Activated effector memory CD4-positive, alpha-beta T cell treated with anti-CD3 and anti-CD28 coated beads, Interleukin-2, amount 50 U/mL, for 16 hours (primary cell): ENCODE data around the gene LRRC17.
"Not testable (repeated sequence)": the region's sequence is repeated elsewhere in the genome, so short reads cannot be mapped to it uniquely, and the experiment has no call there.

Experiments used
- DNase-seq: peaks from one replicate; pipeline ENCODE4 v3.0.0-alpha.2; 2020

The LRRC17 gene

DNA sequence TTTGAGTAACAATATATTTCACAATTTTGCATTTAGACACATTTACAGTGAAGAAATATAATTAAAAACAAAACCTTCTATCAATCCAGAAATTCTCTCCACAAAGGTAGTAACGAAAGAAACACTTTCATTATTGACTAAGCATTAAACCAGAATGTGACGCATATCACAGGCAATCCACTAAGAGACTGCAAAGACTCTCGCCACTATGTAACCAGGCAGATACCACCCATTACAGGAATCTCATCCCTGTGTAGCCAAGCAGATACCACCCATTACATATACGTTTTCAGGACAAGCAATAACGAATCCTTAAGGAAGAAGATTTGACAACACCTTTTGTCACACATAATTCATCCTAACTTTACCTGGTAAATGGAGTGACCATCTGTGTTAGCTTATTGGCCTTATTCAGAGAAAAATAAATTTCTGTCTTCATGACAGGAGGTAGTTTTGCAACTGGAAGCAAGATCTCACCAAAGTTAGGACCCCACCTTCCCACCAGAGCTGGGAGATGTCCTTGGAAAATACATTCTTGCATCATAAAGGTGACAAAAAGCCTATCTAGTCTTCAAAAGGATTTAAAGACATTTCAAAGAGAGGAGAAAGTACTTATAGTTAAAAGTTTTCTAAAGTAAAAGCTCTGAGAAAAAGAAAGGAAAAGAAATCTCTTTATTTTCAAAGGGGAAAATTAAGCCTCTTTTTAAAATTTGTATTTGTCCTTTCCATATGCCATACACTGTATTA, 30.8 kb downstream of the LRRC17 start:
- no peak for DNase-seq

DNA sequence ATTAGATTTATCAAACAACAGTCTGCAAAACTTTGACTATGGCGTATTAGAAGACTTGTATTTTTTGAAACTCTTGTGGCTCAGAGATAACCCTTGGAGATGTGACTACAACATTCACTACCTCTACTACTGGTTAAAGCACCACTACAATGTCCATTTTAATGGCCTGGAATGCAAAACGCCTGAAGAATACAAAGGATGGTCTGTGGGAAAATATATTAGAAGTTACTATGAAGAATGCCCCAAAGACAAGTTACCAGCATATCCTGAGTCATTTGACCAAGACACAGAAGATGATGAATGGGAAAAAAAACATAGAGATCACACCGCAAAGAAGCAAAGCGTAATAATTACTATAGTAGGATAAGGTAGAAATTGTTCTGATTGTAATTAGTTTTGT, 31.4 kb downstream of the LRRC17 start:
- no peak for DNase-seq

DNA sequence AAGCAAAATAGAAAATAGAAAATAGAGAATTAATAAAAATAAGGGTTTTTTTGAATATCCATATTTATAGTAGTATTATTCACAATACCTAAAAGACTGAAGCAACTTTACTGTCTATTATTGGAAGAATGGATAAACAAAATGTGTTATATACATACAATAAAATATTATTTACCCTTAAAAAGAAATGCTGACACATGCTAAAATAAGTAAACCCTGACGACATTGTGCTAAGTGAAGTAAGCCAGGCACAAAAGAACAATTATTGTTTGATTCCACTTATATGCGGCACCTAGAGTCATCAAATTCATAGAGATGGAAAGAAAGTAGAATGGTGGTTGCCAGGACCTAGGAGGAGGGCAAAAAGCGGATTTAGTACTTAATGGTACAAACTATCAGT, 39.0 kb downstream of the LRRC17 start:
- no peak for DNase-seq

DNA sequence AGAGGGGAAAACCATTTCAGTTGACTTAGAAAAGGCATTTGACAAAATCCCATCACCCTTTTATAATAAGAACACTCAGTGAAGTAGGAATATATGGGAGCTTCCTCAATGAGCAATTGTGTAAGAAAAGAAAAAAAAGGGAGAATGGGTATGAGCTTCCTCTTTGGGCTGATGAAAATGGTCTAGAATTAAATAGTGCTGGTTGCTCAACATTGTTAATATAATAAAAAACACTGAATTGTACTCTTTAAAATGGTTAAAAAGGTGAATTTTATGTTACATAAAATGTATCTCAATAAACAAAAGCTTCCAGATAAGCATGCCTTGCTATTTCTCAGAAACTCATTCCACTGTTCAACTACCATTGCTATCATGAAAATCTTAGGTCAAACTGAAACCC, 40.6 kb downstream of the LRRC17 start:
- DNase-seq = no peak

DNA sequence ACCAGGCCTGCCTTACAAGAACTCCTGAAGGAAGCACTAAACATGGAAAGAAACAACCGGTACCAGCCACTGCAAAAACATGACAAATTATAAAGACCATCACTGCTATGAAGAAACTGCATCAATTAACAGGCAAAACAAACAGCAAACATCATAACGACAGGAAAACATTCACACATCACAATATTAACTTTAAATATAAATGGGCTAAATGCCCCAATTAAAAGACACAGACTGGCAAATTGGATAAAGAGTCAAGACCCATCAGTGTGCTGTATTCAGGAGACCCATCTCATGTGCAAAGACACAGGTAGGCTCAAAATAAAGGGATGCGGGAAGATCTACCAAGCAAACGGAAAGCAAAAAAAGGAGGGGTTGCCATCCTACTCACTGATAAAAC, 41.6 kb downstream of the LRRC17 start:
- DNase-seq = not testable (repeated sequence)

DNA sequence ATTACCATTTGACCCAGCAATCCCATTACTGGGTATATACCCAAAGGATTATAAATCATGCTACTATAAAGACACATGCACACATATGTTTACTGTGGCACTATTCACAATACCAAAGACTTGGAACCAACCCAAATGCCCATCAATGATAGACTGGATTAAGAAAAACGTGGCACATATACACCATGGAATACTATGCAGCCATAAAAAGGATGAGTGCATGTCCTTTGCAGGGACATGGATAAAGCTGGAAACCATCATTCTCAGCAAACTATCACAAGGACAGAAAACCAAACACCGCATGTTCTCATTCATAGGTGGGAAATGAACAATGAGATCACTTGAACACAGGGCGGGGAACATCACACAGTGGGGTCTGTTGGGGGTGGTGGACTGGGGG, 45.2 kb downstream of the LRRC17 start:
- DNase-seq = not testable (repeated sequence)

DNA sequence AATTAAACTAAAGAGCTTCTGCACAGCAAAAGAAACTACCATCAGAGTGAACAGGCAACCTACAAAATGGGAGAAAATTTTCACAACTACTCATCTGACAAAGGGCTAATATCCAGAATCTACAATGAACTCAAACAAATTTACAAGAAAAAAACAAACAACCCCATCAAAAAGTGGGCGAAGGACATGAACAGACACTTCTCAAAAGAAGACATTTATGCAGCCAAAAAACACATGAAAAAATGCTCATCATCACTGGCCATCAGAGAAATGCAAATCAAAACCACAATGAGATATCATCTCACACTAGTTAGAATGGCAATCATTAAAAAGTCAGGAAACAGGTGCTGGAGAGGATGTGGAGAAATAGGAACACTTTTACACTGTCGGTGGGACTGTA, 49.2 kb downstream of the LRRC17 start:
- DNase-seq = not testable (repeated sequence)

DNA sequence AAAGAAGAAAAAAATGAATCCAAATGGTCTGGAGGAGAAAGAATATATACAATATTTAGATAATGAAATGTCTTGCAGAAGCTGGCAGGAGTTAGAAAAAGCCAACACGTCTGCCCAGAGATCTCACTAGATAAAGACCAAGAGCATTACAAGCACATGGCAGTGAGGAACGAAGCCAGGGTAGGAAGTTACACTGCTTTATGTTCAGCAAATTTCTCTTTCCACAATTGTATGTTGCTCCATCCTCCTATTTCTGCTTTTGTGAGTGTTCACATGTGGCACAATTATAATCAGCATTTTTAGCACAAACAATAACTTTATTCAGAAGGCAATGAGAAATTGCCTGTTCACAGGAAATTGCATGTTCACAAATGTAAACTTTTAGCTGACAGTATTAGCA, 53.7 kb downstream of the LRRC17 start:
- DNase-seq = no peak

DNA sequence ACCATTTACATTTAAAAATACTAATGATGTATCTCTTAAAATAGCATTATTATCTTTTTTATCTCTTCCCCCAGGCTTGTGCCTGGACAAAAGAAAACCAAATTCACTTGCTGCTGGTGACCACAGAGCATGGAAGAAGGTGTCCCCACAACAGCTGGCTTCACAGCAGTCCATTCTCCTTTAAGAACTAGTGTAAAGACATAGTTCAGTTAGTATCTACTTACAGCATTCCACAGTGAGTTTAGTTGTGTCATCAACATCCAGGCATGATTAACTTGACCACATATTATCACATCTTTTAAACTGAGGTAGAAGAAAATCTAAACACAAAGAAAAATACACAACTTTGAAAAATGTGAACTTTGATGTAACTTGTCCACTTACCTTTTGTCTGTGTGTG, 55.0 kb downstream of the LRRC17 start:
- DNase-seq = no peak

DNA sequence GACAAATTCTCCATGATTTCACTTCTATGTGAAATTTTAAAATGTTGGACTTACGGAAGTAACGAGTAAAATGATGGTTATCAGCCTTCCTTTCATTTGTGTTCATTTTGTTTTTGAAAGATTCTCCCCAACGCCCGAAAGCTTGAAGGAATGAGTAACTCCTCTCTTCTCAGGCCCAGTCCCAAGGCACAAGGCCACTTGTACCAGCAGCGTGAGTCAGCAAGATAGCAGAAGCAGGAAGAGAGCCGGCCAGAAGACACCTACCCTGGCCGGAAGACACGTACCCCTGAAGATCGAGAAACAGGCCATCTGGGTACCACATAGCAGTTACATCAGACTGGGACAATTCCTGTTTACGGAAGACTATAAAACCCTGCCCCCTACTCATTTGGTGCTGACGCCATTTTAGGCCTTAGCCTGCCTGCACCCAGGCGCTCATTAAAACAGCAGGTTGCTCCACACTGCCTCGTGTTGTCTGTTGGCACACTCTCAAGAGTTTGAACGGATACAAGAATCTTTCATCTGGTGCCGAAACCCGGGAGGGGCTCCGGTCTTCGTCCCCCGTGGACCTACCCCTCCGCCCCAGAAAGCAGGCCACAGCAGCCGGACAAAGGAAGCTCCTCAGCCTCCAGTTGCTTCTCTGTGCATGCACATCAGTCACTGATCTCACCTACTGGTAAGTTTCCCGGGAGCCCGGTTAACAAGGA, 60.4 kb downstream of the LRRC17 start:
- DNase-seq = no peak

DNA sequence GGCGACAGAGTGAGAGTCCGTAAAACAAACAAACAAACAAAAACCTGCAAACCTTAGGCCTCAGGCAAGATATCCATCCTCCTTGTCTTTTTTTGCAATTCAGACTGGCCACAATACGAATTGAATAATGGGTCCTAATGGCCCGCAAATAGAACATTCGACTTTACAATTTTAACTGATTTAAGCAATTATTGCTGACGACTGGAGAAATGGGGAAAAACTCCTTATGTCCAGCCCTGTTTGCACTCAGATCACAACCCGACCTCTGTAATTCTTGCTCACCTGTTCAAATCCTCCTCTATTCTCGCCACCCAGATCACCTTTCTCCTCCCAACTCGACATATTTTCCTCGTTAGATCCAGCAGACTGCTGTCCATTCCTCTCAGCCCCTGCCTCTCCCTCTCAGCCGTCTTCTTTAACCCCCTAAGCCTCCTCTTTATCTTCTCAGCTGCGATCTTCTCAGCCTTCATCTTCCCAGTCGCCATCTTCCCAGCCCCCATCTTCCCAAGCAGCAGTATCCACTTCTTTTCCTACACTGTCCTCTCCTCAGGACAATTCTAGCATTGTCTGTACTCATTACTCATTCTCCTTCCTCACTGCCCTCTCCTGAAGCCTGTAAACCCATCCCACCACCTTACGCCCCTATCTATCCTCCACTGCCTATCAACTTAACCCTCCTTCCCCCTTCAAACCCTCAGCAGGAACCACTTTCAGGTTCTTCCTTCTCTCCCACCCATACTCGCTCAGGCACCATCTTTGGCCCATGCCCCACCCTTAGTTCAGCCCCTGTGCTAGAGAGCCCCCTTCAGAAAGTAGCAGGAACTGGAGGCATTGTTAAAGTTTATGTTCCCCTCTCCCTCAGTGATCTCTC, 61.8 kb downstream of the LRRC17 start:
- DNase-seq = no peak

DNA sequence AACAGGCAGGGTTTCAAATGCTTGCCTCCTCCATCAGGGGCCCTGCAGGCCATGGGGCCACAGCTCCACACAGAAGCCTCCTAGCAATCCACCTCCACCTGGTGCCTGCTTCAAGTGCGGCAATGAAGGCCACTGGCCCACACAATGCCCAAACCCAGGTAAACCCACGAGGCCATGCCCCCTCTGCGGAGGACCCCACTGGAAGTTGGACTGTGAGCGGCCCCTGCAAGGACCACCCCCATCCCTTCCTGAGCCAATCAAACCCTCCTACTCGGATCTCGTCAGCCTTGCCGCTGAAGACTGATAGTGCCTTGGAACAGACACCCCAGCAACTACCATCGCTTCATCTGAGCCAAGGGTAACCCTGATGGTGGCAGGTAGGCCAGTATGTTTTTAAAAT, 63.1 kb downstream of the LRRC17 start:
- DNase-seq = no peak

DNA sequence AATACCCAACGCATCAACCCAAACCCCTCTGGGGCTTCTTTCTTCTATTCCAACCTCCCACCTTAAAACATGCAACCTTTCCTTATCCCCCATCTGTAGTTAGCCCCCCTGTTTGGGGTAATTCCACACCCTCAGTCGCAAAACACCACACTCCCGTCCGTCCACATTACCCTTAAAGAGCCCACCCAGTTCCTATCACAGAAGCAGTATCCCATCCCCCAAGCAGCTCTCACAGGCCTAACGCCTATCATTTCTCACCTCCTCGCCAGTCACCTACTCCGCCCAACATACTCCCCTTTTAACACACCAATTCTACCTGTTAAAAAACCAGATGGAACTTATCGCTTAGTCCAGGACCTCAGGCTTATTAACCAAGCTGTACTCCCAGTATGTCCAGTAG, 63.7 kb downstream of the LRRC17 start:
- no peak for DNase-seq

DNA sequence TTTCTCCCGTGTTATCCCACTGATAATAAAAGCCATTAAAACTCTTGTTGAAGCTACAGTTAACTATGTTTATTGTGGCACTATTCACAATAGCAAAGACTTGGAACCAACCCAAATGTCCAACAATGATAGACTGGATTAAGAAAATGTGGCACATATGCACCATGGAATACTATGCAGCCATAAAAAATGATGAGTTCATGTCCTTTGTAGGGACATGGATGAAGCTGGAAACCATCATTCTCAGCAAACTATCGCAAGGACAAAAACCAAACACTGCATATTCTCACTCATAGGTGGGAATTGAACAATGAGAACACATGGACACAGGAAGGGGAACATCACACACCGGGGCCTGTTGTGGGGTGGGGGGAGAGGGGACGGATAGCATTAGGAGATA, 64.8 kb downstream of the LRRC17 start:
- not testable (repeated sequence) for DNase-seq

DNA sequence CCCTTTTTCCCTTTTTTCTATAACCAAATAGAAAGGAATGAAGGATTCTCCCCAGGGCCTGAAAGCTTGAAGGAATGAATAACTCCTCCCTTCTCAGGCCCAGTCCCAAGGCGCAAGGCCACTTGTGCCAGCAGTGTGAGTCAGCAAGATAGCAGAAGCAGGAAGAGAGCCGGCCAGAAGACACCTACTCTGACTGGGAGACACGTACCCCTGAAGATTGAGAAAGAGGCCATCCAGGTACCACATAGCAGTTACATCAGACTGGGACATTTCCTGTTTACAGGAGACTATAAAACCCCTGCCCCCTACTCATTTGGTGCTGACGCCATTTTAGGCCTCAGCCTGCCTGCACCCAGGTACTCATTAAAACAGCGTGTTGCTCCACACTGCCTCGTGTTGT, 65.5 kb downstream of the LRRC17 start:
- no peak for DNase-seq

DNA sequence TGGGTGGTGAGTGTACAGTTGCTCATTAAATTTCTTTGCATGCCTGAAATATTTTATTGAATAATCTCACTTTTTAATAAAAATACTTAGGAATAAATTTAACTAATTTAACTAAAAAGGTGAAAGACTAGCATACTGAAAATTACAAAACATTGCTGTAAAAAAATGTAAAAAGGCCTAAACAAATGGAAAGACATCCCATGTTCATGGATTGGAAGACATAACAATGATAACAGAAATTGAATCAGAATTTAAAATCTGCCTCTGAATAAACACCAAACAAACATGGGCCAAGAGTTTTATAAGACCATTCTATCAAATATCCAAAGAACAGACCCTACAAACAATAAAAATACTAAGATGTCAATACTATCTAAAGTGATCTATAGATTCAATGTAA, 66.9 kb downstream of the LRRC17 start:
- no peak for DNase-seq

DNA sequence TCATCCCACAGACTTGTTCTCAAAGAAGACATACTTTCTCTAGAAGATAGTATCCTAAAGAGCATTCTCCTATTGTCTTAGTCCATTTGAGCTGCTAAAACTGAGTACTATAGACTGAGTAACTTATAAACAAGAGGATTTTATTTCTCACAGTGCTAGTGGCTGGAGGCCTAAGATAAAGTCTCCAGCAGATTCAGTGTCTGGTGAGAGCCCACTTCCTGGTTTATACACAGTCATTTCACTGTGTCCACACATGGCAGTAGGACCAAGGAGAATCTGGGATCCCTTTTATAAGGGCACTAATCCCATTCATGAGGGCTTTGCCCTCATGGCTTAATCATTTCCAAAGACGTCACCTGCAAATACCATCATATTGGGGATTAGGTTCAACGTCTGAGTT, 68.7 kb downstream of the LRRC17 start:
- DNase-seq = no peak

DNA sequence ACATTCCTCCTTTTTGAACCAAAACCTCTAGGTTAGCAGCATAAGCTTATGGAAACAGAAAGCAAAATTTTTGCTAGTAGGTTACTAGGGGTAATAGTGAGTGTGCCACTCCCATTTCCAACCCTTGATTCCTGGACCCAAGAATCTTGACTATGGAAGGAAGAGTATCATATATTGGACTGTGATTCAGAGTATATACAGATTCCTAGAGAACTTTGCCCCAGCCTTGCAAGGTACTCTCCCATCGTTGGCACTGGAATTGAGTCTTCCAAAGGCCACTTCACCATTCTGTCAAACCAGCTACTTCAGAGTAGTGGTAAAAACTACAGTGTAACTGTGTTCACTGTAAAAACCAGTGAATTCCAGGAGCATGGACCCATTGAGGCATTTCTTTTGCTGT, 69.4 kb downstream of the LRRC17 start:
- no peak for DNase-seq

DNA sequence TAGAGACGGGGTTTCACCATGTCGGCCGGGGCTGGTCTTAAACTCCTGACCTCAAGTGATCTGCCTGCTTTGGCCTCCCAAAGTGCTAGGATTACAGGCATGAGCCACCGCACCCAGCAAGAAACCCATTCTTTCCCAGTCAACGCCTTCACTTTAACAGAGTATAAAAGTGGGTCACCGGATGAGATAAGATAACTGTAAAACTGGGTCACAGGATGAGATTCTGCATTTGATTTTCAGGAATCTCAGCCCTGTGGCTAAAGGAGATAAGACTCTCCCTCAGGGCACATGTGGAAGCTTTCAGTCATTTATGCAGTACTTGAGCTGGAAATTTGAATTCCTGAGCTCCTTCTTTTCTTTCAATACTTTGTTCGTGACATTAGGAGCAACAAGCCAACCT, 70.8 kb downstream of the LRRC17 start:
- DNase-seq = no peak

DNA sequence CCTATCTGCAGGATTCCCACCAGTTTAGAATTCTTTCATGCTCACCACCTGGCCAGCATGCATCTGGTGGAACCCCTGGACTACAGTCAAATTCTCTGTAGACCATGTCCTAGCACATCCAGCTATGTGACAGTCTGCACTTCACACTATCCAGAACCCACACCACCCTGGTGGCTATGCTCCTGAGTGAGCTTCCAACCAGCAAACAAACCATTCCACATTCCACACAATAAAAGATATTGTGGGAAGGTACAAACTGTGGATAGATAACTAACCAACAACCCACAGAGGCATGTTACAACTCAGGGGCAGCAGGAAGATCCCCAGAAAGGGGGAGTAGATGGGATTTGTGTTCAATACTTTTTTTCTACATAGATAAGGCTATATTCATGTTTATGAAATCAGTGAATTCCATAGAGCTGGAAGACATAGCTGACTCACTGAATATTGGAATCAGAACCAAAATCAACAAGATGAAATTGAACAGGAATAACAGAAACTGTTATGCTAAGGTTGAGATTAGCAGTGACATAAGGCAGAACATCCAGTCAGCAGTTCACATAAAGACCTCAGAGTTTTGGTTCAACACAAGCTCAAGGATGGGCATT, 72.5 kb downstream of the LRRC17 start:
- DNase-seq = no peak

DNA sequence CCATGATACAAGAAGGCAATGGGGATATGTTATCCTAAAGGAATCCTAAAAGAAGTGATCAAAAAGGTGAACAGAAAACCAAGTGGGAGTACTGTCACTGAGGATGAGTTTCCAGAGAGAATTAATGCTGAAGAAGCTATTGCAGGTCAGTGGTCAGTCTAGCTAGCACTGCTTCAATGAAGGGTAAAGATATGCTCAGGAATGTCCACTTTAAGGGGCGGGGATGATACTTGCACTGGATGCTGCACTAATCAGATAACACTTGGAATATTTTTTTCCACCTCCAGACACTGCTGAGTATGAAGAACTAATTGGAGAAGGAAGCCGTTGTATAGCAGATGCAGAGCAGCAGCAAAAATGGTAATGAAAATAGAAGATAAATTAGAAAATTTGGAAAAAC, 75.3 kb downstream of the LRRC17 start:
- no peak for DNase-seq

DNA sequence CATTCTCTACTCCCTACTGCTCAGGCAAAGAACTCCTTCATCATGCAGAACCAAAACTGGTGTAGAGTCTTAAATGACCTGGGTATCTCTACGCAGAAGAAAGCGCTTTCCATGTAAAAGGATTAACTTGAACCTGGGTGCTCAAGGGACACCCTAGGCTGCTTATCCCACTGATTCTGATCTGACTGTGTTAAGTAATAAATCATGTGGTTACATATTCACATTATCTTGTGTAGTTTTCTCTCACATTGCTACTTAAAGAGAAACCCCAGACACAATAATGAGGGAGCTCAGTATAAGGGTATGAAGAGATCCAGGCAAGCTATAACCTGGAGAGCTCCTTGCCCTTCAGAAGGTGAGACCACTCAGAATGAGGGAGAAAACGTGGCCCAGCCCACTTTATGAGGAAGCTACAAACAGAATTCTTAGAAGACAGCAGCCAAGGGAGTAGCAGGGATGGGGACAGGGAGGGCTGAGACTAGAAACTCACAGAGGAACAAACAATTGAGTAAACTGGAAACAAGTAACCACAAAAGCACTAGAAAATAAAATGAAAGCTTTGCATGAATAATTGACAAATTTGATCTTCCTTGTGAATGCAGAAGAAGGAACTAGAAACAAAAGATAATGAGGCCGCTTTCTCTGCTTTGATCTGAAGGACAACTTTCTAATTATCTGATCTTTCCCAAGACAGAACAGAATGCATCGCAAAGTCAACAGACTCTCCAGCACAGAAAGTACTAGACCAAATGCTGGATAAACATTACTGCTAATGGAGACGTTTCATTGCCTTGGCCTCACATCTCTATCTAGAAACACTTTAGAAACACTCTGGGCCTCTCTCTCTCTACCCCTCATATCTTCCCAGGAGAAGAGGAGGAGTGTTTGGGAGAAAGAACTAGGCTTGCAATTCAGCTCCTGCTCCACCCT, 76.1 kb downstream of the LRRC17 start:
- DNase-seq = no peak
